ENCODE results near the gene DLAT.
"Not testable (repeated sequence)": the region's sequence is repeated elsewhere in the genome, so short reads cannot be mapped to it uniquely, and the experiment has no call there.

Gene DLAT

DNA sequence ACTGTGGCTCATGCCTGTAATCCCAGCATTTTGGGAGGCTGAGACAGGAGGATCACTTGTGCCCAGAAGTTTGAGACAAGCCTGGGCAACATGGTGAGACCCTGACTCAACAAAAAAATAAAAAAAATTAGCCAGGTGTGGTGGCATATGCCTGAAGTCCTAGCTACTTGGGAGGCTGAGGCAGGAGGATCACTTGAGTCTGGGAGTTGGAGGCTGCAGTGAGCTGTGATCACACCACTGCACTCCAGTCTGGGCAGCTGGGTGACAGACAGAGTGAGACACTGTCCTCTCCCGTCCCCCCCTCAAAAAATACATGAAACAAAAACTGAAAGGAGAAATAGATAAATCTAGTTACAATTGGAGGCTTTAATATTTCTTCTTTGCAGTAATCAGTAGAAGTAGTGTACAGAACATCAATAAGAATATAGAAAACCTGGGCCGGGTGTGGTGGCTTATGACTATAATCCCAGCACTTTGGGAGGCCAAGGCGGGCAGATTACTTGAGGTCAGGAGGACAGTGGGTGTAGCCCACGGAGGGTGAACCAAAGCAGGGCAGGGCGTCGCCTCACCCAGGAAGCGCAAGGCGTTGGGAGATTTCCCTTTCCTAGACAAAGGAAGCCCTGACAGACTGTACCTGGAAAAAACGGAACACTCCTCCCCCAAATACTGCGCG, 19.6 kb upstream of the DLAT start:
- DNase-seq = no peak

- DNase-seq = not testable (repeated sequence)
These were observed 19.1 kb upstream of the DLAT start for GRCh38 chr11:112006095-112006441.

- DNase-seq = not testable (repeated sequence)
These were observed 13.8 kb upstream of the DLAT start for GRCh38 chr11:112011451-112011850.

DNA sequence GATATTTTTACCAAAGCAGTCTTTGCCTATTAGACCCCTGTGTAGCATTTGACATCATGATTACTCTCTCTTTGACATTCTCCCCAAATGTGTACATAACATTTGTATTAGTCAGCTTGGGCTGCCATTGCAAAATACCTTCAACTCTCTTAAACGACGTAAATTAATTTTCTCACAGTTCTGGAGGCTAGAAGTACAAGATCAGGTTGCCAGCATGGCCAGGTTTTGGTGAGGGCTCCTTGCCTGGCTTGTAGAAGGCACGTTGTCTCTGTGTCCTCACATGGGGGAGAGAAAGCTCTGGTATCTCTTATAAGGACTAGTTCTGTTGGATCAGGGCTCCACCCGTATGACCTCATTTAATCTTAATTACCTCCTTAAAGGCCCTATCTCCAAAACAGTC, 12.3 kb upstream of the DLAT start:
- DNase-seq = no peak

- no peak for DNase-seq
These were observed 11.6 kb upstream of the DLAT start for GRCh38 chr11:112013497-112014164.

DNA sequence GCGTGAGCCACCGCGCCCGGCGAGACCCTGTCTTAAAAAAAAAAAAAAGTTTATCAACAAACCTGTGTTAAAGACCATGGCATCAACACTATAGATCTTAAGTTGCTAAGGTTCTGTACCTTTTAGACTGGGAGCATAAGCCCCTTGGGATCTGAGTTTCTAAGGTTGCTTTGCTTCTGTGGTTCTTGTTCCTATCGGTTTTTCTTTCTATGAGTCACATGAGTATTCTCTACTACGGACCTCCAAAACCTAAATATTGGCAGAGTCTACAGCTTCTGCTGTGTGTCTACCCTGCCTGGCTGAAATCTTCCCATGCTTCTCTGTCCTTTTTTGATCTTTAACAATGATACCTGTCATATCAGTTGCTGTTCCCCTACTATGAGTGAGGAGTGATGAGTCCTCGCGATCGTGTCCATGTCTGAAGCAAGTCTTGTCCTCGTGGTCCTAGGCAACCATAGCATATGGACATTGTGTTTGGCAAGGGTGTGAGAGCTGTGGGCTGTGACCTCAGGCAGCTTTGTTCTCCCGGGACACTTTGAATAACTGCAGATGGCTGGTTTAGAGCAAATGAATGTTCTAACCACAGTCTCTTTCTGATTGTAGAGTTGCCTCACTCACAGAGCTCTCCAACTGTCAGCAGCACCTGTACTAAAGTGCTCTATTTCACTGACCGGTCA, 9.0 kb upstream of the DLAT start:
- DNase-seq = no peak

- DNase-seq = no peak
These were observed 8.3 kb upstream of the DLAT start for GRCh38 chr11:112016765-112017376.

GRCh38 chr11:112017538-112017937, 7.7 kb upstream of the DLAT start:
- DNase-seq = no peak

- DNase-seq = no peak
These were observed 6.1 kb upstream of the DLAT start for GRCh38 chr11:112019066-112019465.

GRCh38 chr11:112023104-112023503, 2.1 kb upstream of the DLAT start:
- DNase-seq = no peak

- no peak for DNase-seq
These were observed 933 bp upstream of the DLAT start for GRCh38 chr11:112024178-112024772.

GRCh38 chr11:112025707-112026106, 499 bp downstream of the DLAT start:
- no peak for DNase-seq

- DNase-seq = not testable (repeated sequence)
These were observed 1.7 kb downstream of the DLAT start for GRCh38 chr11:112026784-112027410.

DNA sequence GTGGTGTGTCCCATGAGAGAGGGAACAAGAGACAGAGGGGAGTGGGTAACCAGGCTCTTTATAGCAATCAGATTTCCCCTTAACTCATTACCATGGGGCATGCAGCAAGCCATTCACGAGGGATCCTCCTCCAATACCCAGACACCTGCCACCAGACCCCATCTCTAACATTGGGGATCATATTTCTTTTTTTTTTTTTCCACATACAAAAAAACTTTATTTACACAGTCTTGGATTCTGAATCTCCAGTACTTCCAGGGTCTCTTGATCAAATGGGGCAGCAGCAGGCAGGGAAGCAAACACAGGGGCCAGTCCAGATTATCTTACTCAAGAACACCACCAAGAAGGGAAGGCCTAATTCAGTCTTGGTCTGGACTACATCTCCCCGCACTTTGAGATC, 4.3 kb downstream of the DLAT start:
- DNase-seq = no peak

DNA sequence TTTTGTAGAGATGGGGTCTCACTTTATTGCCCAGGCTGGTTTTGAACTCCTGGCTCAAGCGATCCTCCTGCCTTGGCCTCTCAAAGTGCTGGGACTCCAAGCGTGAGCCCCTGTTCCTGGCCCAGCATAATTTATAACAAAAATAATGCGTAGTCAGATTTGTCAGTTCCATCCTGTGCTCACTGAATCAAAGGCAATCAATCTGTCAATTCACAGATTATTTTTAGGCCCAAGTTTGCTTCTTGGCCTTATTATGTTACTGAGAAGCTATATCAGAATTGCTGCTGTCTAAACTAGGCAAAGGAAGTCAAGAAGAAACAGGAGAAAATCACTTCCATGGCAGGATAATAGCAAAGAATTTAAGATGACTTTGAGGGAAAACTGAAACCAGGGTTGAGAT, 8.7 kb downstream of the DLAT start:
- DNase-seq = no peak

- no peak for DNase-seq
These were observed 12.3 kb downstream of the DLAT start for GRCh38 chr11:112037527-112037926.

DNA sequence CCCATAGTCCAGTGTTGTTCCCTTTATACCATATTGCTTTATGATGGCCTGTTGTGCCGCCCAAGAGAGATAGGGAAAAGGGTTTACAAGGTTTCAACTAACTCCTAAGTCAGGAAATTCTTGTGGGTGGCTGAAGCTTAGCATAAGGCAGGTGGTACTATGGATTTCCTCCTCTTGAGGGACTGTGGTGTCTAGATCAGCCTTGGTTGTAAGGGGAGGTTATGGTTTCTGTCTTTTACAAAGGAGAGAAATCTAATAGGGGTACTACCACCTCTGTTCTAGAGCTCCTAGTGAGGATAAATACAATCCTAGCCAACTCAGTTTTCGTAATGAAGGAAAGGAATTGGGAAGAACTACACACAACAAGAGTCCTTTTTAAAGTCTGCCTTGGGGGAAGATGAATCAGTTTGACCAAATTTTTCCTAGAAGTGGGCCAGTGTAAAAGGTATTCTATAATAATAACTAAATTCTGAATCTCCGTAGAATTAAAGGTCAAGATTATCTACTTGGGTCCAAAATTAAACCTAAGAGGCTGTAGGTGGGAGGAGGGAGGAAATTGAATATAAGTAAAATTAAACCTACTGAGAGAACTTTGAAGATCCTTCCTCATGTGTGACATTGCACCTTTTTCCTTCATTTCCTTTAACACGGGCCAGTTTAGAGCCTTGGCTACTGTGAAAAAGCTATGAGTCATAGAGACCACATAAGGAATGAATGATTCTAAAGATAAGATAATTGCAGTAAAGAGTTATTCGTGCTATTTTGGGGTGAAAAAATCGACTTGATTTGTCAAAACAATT, 17.2 kb downstream of the DLAT start:
- DNase-seq = no peak

DNA sequence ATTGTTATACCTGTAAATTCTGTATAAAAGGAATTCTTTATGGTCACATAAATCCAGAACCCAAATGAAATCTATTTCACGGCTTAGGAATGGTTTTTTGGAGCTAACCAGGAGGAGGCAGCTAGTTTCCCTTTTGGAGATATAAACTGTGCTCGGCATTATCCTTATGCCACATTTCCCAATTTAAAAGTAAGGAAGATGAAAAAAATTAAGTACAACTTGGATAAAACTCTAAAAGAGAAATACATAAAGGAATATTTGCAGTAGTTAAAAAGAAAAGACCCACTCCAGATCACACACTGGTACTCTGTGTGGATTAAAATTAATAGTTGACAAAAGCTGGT, 17.7 kb downstream of the DLAT start:
- no peak for DNase-seq

DNA sequence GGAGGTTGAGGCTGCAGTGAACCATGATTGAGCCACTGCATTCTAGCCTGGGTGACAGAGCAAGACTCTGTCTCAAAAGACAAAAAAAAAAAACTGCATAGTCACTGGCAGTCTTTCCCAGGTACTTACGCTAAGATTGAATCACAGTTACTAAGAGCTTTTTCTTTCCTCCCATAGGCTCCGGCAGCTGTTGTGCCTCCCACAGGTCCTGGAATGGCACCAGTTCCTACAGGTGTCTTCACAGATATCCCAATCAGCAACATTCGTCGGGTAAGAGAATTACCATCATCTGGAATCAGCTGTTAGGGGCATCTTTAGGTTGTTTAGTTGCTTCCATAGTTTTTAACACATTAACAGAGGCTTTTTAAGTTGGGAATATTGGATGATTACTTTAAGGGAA, 19.8 kb downstream of the DLAT start:
- no peak for DNase-seq

- DNase-seq = not testable (repeated sequence)
These were observed 21.4 kb downstream of the DLAT start for GRCh38 chr11:112046647-112047046.

GRCh38 chr11:112048256-112048655, 23.0 kb downstream of the DLAT start:
- DNase-seq = not testable (repeated sequence)

- no peak for DNase-seq
These were observed 24.6 kb downstream of the DLAT start for GRCh38 chr11:112049777-112050176.

All from DMS 273 treated with DMSO at 0.1 percent for 48 hours (cell line).